GM12878 (cell line): ENCODE measurements around the gene RBPJ.

Experiments
- CBX5 ChIP-seq: sonication (generic); IDR thresholded peaks from 2 replicates; pipeline ENCODE4 v1.6.1; 2016; ENCODE audit warnings: low read depth, moderate library complexity, mild to moderate bottlenecking, inconsistent platforms
- CEBPB ChIP-seq, 2 experiments: fragments of 150-350 bp in 1 of 2; IDR thresholded peaks; 2 replicates each; pipeline ENCODE4 v1.6.1; 2012 to 2014; ENCODE audit warnings: low read depth in 2 of 2, low read length in 2 of 2, borderline replicate concordance in 1 of 2, inconsistent platforms in 1 of 2
- EGR1 ChIP-seq, 2 experiments: IDR thresholded peaks; 1 replicate in 1 of 2; 2 replicates in 1 of 2; pipeline ENCODE4 v1.6.1; 2011 to 2012; ENCODE audit warnings: low read depth in 2 of 2, low read length in 2 of 2, borderline replicate concordance in 1 of 2, mild to moderate bottlenecking in 1 of 2, moderate library complexity in 1 of 2
- KAT2A ChIP-seq: conservative IDR thresholded peaks from 2 replicates; pipeline ENCODE4 v1.6.1; 2011; ENCODE audit warnings: low read depth, low read length; ENCODE audit not compliant: control insufficient read depth
- MEF2A ChIP-seq: IDR thresholded peaks from 2 replicates; pipeline ENCODE4 v1.6.1; 2011; ENCODE audit warnings: low read depth, mild to moderate bottlenecking, low read length, moderate library complexity; ENCODE audit not compliant: insufficient read depth
- NBN ChIP-seq: fragments of 450-650 bp; IDR thresholded peaks from 2 replicates; pipeline ENCODE4 v1.6.1; 2016
- PAX5 ChIP-seq: IDR thresholded peaks from 2 replicates; pipeline ENCODE4 v1.6.1; 2011; ENCODE audit warnings: low read depth, low read length, borderline replicate concordance
- POLR2AphosphoS5 ChIP-seq: IDR thresholded peaks from 2 replicates; pipeline ENCODE4 v1.6.1; 2011; ENCODE audit warnings: mild to moderate bottlenecking, low read length, inconsistent platforms
- RAD21 ChIP-seq: IDR thresholded peaks from 2 replicates; pipeline ENCODE4 v1.6.1; 2011; ENCODE audit warnings: mild to moderate bottlenecking, low read depth, low read length, moderate library complexity; ENCODE audit not compliant: insufficient read depth
- RFX5 ChIP-seq: IDR thresholded peaks from 2 replicates; pipeline ENCODE4 v1.6.1; 2011; ENCODE audit warnings: low read depth, low read length, improper control_type of control experiment
- TCF12 ChIP-seq: IDR thresholded peaks from 2 replicates; pipeline ENCODE4 v1.6.1; 2011; ENCODE audit warnings: low read depth, mild to moderate bottlenecking, low read length
- ZNF274 ChIP-seq: IDR thresholded peaks from one replicate; pipeline ENCODE4 v1.8.0; 2011; ENCODE audit not compliant: insufficient read length, insufficient read depth
- TF ChIP-seq, protein P1 (sequence below), 3 experiments: IDR thresholded peaks in 2 of 3; conservative IDR thresholded peaks in 1 of 3; 2 replicates each; pipeline ENCODE4 v1.5.1; 2011; ENCODE audit warnings: low read depth in 3 of 3, low read length in 3 of 3, mild to moderate bottlenecking in 3 of 3, control low read depth in 2 of 3, moderate library complexity in 2 of 3, inconsistent platforms in 1 of 3, mixed read lengths in 1 of 3; ENCODE audit not compliant: control insufficient read depth in 2 of 3, insufficient read depth in 1 of 3; ENCODE audit errors: extremely low read depth in 1 of 3
- TF ChIP-seq, protein P2 (sequence below): fragments of 450-650 bp; IDR thresholded peaks from 2 replicates; pipeline ENCODE4 v1.6.1; 2016; ENCODE audit warnings: mild to moderate bottlenecking

DNA sequence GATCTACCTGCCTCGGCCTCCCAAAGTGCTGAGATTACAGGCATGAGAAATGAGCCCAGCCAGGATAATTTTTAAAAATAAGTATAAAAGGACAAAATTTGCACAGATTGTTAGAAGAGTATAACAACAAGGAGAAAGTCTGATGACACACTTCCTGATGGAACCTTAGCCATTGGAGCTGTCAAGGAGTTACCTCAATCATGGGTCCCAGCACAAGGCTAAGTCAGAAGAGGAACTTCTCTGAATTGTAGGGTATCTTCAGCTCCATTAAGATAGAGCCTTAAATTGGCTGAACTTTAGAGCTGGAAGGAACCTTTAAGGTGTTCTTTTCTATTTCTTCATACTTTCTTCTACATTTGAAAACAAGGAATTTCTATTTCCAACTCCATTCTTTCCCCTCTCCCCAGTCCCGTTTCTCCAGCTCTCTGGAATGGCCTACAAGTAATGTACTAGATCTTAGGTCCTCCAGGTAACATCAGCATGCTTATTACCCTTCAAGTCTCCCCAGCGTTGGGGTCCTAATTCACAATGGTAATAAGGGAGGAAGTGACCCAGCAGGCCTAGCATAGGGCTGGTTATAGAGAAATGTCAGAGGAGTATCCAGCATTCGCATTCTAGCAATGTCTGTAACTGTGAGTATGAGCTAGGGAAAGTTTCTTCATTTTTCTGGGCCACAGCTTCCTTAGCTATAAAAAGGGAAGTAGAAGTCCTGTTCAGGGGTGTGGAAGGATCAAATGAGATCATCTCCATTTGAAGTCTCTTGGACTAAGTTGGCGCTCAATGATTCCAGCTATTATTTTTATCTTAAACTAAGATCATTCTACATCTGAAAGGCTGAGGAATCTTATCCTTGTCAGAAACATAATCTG is 18.5 kb upstream of the RBPJ start:
- TF ChIP-seq RAD21 (no peak), MEF2A (no peak), PAX5 (no peak), TCF12 (no peak), RFX5 (no peak), ZNF274 (no peak), CBX5 (no peak), NBN (no peak), POLR2AphosphoS5 (no peak), KAT2A (no peak), EGR1 (IDR thresholded peaks at IDR 0.05; ENCODE audit: borderline replicate concordance in 1 of 2, low read depth in 2 of 2, low read length in 2 of 2) (no peak), CEBPB (IDR thresholded peaks at IDR 0.05; ENCODE audit: borderline replicate concordance in 1 of 2, low read depth in 2 of 2, low read length in 2 of 2) (no peak)
- TF ChIP-seq, protein P1, sequence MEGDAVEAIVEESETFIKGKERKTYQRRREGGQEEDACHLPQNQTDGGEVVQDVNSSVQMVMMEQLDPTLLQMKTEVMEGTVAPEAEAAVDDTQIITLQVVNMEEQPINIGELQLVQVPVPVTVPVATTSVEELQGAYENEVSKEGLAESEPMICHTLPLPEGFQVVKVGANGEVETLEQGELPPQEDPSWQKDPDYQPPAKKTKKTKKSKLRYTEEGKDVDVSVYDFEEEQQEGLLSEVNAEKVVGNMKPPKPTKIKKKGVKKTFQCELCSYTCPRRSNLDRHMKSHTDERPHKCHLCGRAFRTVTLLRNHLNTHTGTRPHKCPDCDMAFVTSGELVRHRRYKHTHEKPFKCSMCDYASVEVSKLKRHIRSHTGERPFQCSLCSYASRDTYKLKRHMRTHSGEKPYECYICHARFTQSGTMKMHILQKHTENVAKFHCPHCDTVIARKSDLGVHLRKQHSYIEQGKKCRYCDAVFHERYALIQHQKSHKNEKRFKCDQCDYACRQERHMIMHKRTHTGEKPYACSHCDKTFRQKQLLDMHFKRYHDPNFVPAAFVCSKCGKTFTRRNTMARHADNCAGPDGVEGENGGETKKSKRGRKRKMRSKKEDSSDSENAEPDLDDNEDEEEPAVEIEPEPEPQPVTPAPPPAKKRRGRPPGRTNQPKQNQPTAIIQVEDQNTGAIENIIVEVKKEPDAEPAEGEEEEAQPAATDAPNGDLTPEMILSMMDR (IDR thresholded peaks at IDR 0.05 in 2 of 3, conservative IDR thresholded peaks at IDR 0.05 in 1 of 3; ENCODE audit: control insufficient read depth in 2 of 3, extremely low read depth in 1 of 3, insufficient read depth in 1 of 3, low read depth in 3 of 3, low read length in 3 of 3), result no peak
- TF ChIP-seq, protein P2, sequence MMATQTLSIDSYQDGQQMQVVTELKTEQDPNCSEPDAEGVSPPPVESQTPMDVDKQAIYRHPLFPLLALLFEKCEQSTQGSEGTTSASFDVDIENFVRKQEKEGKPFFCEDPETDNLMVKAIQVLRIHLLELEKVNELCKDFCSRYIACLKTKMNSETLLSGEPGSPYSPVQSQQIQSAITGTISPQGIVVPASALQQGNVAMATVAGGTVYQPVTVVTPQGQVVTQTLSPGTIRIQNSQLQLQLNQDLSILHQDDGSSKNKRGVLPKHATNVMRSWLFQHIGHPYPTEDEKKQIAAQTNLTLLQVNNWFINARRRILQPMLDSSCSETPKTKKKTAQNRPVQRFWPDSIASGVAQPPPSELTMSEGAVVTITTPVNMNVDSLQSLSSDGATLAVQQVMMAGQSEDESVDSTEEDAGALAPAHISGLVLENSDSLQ, result no peak
